ENCODE measurements around the gene PCMTD2. TPM values are rescaled to one million over a fixed set of nuclear protein-coding genes. Genes with fewer than 3 reads are reported as not detected.

Gene PCMTD2
- polyA plus RNA-seq, 2 of the 4 experiments (the other 2 are of a cell fraction) = 19.9 to 41.8 TPM

GRCh38 chr20:64258071-64258823 is 2.7 kb downstream of the PCMTD2 start:
- DNase-seq (ENCODE audit: low read depth in 1 of 2, low spot score in 1 of 2) (no peak), ATAC-seq (no peak), FAIRE-seq (no peak)
- CTCF ChIA-PET = no interaction called here
- 92% methylated on average over 9 of the region's 9 CpGs for WGBS (ENCODE audit: missing lambda C conversion rate)
- Histone ChIP-seq H3K4me3 (no peak overlapping the region), H3K27ac (no peak overlapping the region), H3K4me1 (peaks cover 8% of the 10 kb centered on the region), H3K9me3 (no peaks in the 10 kb centered on the region), H3K4me2 (no peak overlapping the region)
- TF ChIP-seq RFX5 (IDR thresholded peaks at IDR 0.05) = no peak
- no peak for TF ChIP-seq CHD4 (IDR thresholded peaks at IDR 0.05; ENCODE audit: borderline replicate concordance)
- TF ChIP-seq SREBF2 (IDR thresholded peaks at IDR 0.05) = no peak
- no peak for TF ChIP-seq GATA3 (IDR thresholded peaks at IDR 0.05; ENCODE audit: borderline replicate concordance)
- TF ChIP-seq HES2 (IDR thresholded peaks at IDR 0.05) = no peak
- no peak for TF ChIP-seq ATOH8 (CRISPR knock-in tag; IDR thresholded peaks at IDR 0.05; ENCODE audit: low read depth)
- no peak for TF ChIP-seq CTCF (IDR thresholded peaks at IDR 0.05)
- no peak for TF ChIP-seq HDAC2 (IDR thresholded peaks at IDR 0.05)
- no peak for TF ChIP-seq MAX (IDR thresholded peaks at IDR 0.05)
- TF ChIP-seq ZNF302 (CRISPR knock-in tag; IDR thresholded peaks at IDR 0.05) = no peak
- TF ChIP-seq HOXB13 (CRISPR knock-in tag; IDR thresholded peaks at IDR 0.05; ENCODE audit: low read depth) = no peak
- no peak for TF ChIP-seq NR3C1 (IDR thresholded peaks at IDR 0.05)
- TF ChIP-seq TP53 (CRISPR knock-in tag; IDR thresholded peaks at IDR 0.05) = no peak
- no peak for TF ChIP-seq FOXS1 (CRISPR knock-in tag; IDR thresholded peaks at IDR 0.05)
- TF ChIP-seq POLR2AphosphoS2 (conservative IDR thresholded peaks at IDR 0.05; ENCODE audit: low read length) = no peak
- no peak for TF ChIP-seq ZSCAN20 (CRISPR knock-in tag; IDR thresholded peaks at IDR 0.05)
- no peak for TF ChIP-seq REST (IDR thresholded peaks at IDR 0.05)
- POLR2A ChIA-PET = interaction anchor here (0.7 kb wide), 1 partner anchor 175 kb away, joined by 6 read pairs; no protein-coding TSS in a partner anchor

- ATAC-seq (no peak), FAIRE-seq (no peak), DNase-seq (ENCODE audit: low read depth in 1 of 2, low spot score in 1 of 2) (no peak)
- no peak for TF ChIP-seq NR3C1 (IDR thresholded peaks at IDR 0.05)
- no peak for TF ChIP-seq SREBF2 (IDR thresholded peaks at IDR 0.05)
- no peak for TF ChIP-seq ATOH8 (CRISPR knock-in tag; IDR thresholded peaks at IDR 0.05; ENCODE audit: low read depth)
- no peak for TF ChIP-seq POLR2A (IDR thresholded peaks at IDR 0.05; ENCODE audit: low read length)
- no peak for TF ChIP-seq ELK1 (IDR thresholded peaks at IDR 0.05; ENCODE audit: low read depth, low read length)
- no peak for TF ChIP-seq HES2 (IDR thresholded peaks at IDR 0.05)
- TF ChIP-seq RFX5 (IDR thresholded peaks at IDR 0.05) = no peak
- TF ChIP-seq EHMT2 (IDR thresholded peaks at IDR 0.05; ENCODE audit: low read depth) = no peak
- no peak for TF ChIP-seq MAZ (IDR thresholded peaks at IDR 0.05; ENCODE audit: borderline replicate concordance, low read depth, low read length)
- no peak for TF ChIP-seq EHF (CRISPR knock-in tag; IDR thresholded peaks at IDR 0.05)
- TF ChIP-seq PBX3 (IDR thresholded peaks at IDR 0.05) = no peak
- POLR2A ChIA-PET = no interaction called here
- Histone ChIP-seq H3K27ac (no peak overlapping the region), H3K4me3 (no peak overlapping the region), H3K4me2 (no peak overlapping the region), H3K9me3 (no peaks in the 10 kb centered on the region), H3K4me1 (peaks cover 8% of the 10 kb centered on the region)
- 63% methylated on average over 6 of the region's 6 CpGs for WGBS (ENCODE audit: missing lambda C conversion rate)
- CTCF ChIA-PET = no interaction called here
These were observed 4.7 kb downstream of the PCMTD2 start for GRCh38 chr20:64260239-64260638.
